Activated CD4-positive, alpha-beta memory T cell treated with anti-CD3 and anti-CD28 coated beads, Interleukin-2, amount 10 ng/mL, durations not matched to agents 7 days and 5 days (primary cell): Measurements from ENCODE around the gene RANBP3. TPM values are rescaled to one million over a fixed set of nuclear protein-coding genes. Genes with fewer than 3 reads are reported as not detected.
"Not testable (repeated sequence)": the region's sequence is repeated elsewhere in the genome, so short reads cannot be mapped to it uniquely, and the experiment has no call there.

ENCODE experiments used
- CTCF ChIA-PET: fragments of 350-600 bp; sonication (Branson Sonifier 250); formaldehyde crosslinking; loops from one replicate; lab custom pipeline; 2021; ENCODE audit warnings: antibody characterized with exemption, inconsistent platforms; lab: Charles Lee
- POLR2A ChIA-PET: fragments of 350-600 bp; sonication (Branson Sonifier 250); formaldehyde crosslinking; loops from one replicate; lab custom pipeline; 2021; ENCODE audit warnings: antibody characterized with exemption; lab: Charles Lee
- DNase-seq: peaks from one replicate; pipeline ENCODE4 v3.0.0-alpha.2; 2020
- H3K27ac Mint-ChIP-seq: one replicate; pipeline ENCODE4 v1.8.0; 2021; ENCODE audit warnings: mild to moderate bottlenecking, mixed read lengths
- H3K27me3 Mint-ChIP-seq: one replicate; pipeline ENCODE4 v1.8.0; 2021; ENCODE audit warnings: mixed read lengths
- H3K36me3 Mint-ChIP-seq: one replicate; pipeline ENCODE4 v1.8.0; 2021; ENCODE audit warnings: low read depth, mixed read lengths
- H3K4me1 Mint-ChIP-seq: one replicate; pipeline ENCODE4 v1.8.0; 2021; ENCODE audit warnings: mixed read lengths
- H3K4me3 Mint-ChIP-seq: one replicate; pipeline ENCODE4 v1.8.0; 2021; ENCODE audit warnings: mild to moderate bottlenecking, mixed read lengths
- H3K9me3 Mint-ChIP-seq: one replicate; pipeline ENCODE4 v1.8.0; 2021; ENCODE audit warnings: mixed read lengths
- total RNA-seq, 2 experiments: library from RNA; stranded (reverse); gene quantifications; one replicate each; pipeline ENCODE4 v1.2.3, GENCODE V29; 2021

Gene RANBP3
- total RNA-seq, 2 experiments from 2014 or later: 78.1 to 85.1 TPM

DNA sequence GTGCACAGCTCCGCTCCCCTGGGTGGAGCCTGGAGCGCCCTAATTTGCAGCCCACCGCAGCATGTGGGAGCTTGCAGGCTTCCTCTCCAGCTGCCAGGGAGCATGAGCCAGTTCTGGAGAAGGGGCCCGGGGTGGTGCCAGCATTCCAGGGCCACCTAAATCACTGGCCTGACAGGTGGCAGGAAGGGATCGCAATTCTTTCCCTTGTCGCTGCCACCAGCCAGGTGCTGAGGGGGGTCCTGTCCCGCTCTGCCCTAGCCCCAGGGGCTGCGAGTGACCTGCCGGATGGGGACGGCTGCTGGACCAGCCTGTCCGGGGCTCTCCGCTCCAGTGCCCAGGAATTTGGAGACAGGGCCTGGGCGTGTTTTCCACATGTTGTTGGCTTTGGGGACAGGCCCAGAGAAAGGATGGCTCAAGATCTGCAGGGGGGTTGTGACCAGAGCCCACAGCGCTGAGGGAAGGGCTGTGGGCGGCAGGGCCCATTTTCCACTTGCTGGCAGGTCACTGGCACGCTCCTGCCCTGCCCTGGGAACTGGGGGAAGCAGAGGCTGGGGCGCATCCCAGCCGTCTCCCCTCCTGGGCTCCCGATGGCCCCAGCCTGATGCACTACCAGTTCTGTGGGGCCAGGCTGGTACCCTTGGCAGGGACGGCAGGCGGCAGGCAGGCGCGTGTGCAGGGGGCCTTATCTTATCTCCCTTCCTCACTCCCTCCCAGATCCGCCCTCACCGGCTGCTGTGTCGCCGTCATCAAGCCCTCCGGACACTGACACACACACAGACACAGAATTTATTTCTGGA lies 83.8 kb downstream of the RANBP3 start:
- POLR2A ChIA-PET: interaction anchor here (1.1 kb wide), 1 partner anchor 9 kb away, joined by 3 read pairs; the partner anchor contains the start of gene NDUFA11

DNA sequence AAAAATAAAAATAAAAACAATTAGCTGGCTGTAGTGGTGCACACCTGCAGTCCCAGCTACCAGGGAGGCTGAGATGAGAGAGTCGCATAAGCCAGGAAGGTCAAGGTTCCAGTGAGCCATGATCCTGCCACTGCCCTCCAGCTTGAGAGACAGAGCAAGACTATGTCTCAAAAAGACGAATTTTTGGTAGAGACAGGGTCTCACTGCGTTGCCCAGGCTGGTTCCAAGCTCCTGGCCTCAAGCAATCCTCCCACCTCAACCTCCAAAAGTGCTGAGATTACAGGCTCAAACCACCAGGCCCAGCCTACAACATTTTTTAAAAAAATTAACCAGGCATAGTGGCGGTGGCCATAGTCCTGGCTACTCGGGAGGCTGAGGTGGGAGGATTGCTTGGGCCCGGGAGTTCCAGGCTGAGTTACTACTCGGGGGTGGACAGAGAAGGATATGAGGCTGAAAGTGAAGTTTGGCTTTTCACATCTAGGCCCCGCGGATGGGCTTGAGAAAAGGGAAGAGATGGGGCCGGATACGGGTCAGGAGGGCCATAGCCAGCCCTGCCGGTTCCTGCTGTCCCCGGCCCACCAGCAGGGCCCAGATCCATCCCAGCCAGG lies 84.5 kb downstream of the RANBP3 start:
- CTCF ChIA-PET: interaction anchor here (0.8 to 1.0 kb wide), 2 partner anchors 9 to 89 kb away, joined by 3 to 4 read pairs; no protein-coding TSS in a partner anchor
- peaks cover 2% of the 10 kb centered on the region for H3K36me3 Mint-ChIP-seq
- POLR2A ChIA-PET: interaction anchor here (1.1 kb wide), 1 partner anchor 10 kb away, joined by 3 read pairs; the partner anchor contains the start of gene NDUFA11
- no peaks in the 10 kb centered on the region for H3K4me1 Mint-ChIP-seq
- no peaks in the 10 kb centered on the region for H3K9me3 Mint-ChIP-seq
- DNase-seq: no peak
- no peaks in the 10 kb centered on the region for H3K27me3 Mint-ChIP-seq
- H3K27ac Mint-ChIP-seq: no peak overlapping the region
- no peak overlapping the region for H3K4me3 Mint-ChIP-seq

More for the DNA sequence above, 83.8 kb downstream of the RANBP3 start:
- H3K4me1 Mint-ChIP-seq: no peaks in the 10 kb centered on the region
- no peak for DNase-seq
- CTCF ChIA-PET: interaction anchor here (0.8 kb wide), 1 partner anchor 90 kb away, joined by 3 read pairs; no protein-coding TSS in a partner anchor
- peaks cover 2% of the 10 kb centered on the region for H3K36me3 Mint-ChIP-seq
- no peak overlapping the region for H3K27ac Mint-ChIP-seq
- no peaks in the 10 kb centered on the region for H3K27me3 Mint-ChIP-seq
- H3K9me3 Mint-ChIP-seq: no peaks in the 10 kb centered on the region
- no peak overlapping the region for H3K4me3 Mint-ChIP-seq

GRCh38 chr19:5892772-5893275 lies 85.1 kb downstream of the RANBP3 start:
- DNase-seq: no peak
- Mint-ChIP-seq H3K9me3 (no peaks in the 10 kb centered on the region), H3K36me3 (peaks cover 2% of the 10 kb centered on the region), H3K4me1 (no peaks in the 10 kb centered on the region), H3K4me3 (no peak overlapping the region), H3K27me3 (no peaks in the 10 kb centered on the region), H3K27ac (no peak overlapping the region)
- CTCF ChIA-PET: interaction anchor here (0.8 to 1.0 kb wide), 2 partner anchors 10 to 89 kb away, joined by 3 to 4 read pairs; no protein-coding TSS in a partner anchor
- POLR2A ChIA-PET: interaction anchor here (1.1 kb wide), 1 partner anchor 11 kb away, joined by 3 read pairs; the partner anchor contains the start of gene NDUFA11

GRCh38 chr19:5891938-5892771 lies 85.8 kb downstream of the RANBP3 start:
- no peak overlapping the region for H3K27ac Mint-ChIP-seq
- H3K4me3 Mint-ChIP-seq: no peak overlapping the region
- POLR2A ChIA-PET: interaction anchor here (1.7 kb wide), 1 partner anchor 63 kb away, joined by 4 read pairs; no protein-coding TSS in a partner anchor
- CTCF ChIA-PET: no interaction called here
- no peaks in the 10 kb centered on the region for H3K4me1 Mint-ChIP-seq
- no peaks in the 10 kb centered on the region for H3K9me3 Mint-ChIP-seq
- no peaks in the 10 kb centered on the region for H3K27me3 Mint-ChIP-seq
- no peak for DNase-seq
- H3K36me3 Mint-ChIP-seq: peaks cover 2% of the 10 kb centered on the region

GRCh38 chr19:5891572-5891937 lies 86.4 kb downstream of the RANBP3 start:
- Mint-ChIP-seq H3K36me3 (peaks cover 2% of the 10 kb centered on the region), H3K27me3 (no peaks in the 10 kb centered on the region), H3K9me3 (no peaks in the 10 kb centered on the region), H3K4me3 (no peak overlapping the region), H3K27ac (no peak overlapping the region), H3K4me1 (no peaks in the 10 kb centered on the region)
- no peak for DNase-seq
- CTCF ChIA-PET: no interaction called here
- POLR2A ChIA-PET: interaction anchor here (0.8 to 1.7 kb wide), 3 partner anchors 9 to 63 kb away, joined by 3 to 4 read pairs (median 3); no protein-coding TSS in a partner anchor

- no peaks in the 10 kb centered on the region for H3K9me3 Mint-ChIP-seq
- CTCF ChIA-PET: no interaction called here
- DNase-seq: no peak
- H3K27me3 Mint-ChIP-seq: no peaks in the 10 kb centered on the region
- no peak overlapping the region for H3K27ac Mint-ChIP-seq
- no peaks in the 10 kb centered on the region for H3K4me1 Mint-ChIP-seq
- no peak overlapping the region for H3K4me3 Mint-ChIP-seq
- POLR2A ChIA-PET: no interaction called here
- no peaks in the 10 kb centered on the region for H3K36me3 Mint-ChIP-seq
Observed at GRCh38 chr19:5890099-5890498, 87.8 kb downstream of the RANBP3 start.

- Mint-ChIP-seq H3K36me3 (no peaks in the 10 kb centered on the region), H3K27ac (no peak overlapping the region), H3K4me1 (no peaks in the 10 kb centered on the region), H3K9me3 (no peaks in the 10 kb centered on the region), H3K4me3 (no peak overlapping the region), H3K27me3 (no peaks in the 10 kb centered on the region)
- POLR2A ChIA-PET: no interaction called here
- no peak for DNase-seq
- CTCF ChIA-PET: no interaction called here
Observed at GRCh38 chr19:5889288-5889971, 88.5 kb downstream of the RANBP3 start.

DNA sequence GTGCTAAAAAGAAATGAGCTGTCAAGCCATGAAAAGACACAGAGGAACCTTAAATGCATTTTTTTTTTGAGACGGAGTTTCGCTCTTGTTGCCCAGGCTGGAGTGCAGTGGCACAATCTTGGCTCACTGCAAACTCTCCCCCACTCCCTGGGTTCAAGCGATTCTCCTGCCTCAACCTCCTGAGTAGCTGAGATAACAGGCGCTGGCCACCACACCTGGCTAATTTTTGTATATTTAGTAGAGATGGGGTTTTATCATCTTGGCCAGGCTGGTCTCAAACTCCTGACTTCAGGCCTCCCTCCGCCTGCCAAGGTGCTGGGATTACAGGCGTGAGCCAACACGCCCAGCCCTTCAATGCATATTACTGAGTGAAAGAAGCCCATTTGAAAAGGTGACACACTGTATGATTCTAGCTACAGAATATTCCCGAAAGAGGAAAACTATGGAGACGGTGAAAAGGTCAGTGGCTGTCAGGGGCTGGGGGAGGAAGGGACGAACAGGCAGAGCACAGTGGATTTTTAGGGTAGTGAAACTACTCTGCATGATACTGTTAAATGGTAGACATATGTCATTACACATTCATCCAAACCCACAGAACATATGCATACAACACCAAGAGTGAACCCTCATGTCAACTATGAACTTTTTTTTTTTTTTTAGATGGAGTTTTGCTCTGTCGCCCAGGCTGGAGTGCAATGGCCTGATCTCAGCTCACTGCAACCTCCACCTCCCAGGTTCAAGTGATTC lies 93.7 kb downstream of the RANBP3 start:
- H3K27me3 Mint-ChIP-seq, H3K4me3 Mint-ChIP-seq, H3K27ac Mint-ChIP-seq, H3K36me3 Mint-ChIP-seq, H3K9me3 Mint-ChIP-seq, DNase-seq, POLR2A ChIA-PET, H3K4me1 Mint-ChIP-seq: not testable (repeated sequence)
- CTCF ChIA-PET: interaction anchor here (1.0 kb wide), 1 partner anchor 80 kb away, joined by 3 read pairs; no protein-coding TSS in a partner anchor

GRCh38 chr19:5883157-5883873 lies 94.6 kb downstream of the RANBP3 start:
- CTCF ChIA-PET: not testable (repeated sequence)

GRCh38 chr19:5882421-5882968 lies 95.4 kb downstream of the RANBP3 start:
- no peaks in the 10 kb centered on the region for H3K36me3 Mint-ChIP-seq
- no peak for DNase-seq
- CTCF ChIA-PET: no interaction called here

More at GRCh38 chr19:5883157-5883873, 94.6 kb downstream of the RANBP3 start:
- DNase-seq, POLR2A ChIA-PET, H3K27me3 Mint-ChIP-seq, H3K36me3 Mint-ChIP-seq, H3K4me3 Mint-ChIP-seq, H3K9me3 Mint-ChIP-seq, H3K4me1 Mint-ChIP-seq, H3K27ac Mint-ChIP-seq: not testable (repeated sequence)

More at GRCh38 chr19:5882421-5882968, 95.4 kb downstream of the RANBP3 start:
- Mint-ChIP-seq H3K27me3 (peaks cover 3% of the 10 kb centered on the region), H3K9me3 (no peaks in the 10 kb centered on the region), H3K4me3 (no peak overlapping the region), H3K27ac (no peak overlapping the region), H3K4me1 (no peaks in the 10 kb centered on the region)
- POLR2A ChIA-PET: interaction anchor here (1.2 kb wide), 1 partner anchor 9 kb away, joined by 3 read pairs; no protein-coding TSS in a partner anchor
